ENCODE data around the gene MIF4GD.

MIF4GD gene

DNA sequence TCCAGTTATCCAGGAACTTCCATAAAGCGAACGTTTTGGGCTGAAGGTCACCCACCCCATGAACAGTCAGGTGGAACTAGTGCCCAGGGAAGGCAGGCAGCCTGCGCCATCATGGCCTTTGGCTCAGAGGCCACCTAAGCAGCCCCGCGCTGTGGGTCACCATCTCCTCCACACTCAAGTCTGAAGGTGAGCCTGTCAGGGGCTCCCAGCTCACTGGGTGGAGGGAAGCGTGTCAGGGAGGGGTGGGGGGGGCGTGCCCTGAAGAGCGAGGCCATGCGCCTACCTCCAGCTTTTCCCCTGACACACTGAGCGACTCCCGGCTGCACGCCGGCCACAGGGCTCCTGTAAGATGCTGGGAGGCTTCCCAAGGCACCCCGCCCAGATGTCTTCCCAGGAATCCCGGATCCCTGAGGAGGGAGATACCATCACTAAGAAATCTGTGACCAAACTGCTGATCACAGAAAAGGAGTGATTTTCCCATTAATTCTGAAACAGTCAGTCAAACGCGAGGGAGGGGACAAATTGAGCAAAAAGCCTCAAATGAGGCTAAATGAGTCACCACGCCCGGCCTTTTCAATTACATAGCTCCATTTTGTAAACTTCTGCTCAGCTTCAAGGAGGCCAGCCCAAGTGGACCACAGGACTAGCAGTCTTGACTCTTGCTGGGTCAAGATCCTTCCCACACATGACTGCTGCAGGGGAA, 44.7 kb upstream of the MIF4GD start:
- in situ Hi-C loops (cut with HindIII; ENCODE audit: low sequenced_read_pairs), result no loop called here
- DNase-seq (ENCODE audit: low read depth, low spot score), result no peak
- no peak overlapping the region for H3K4me3 ChIP-seq (ENCODE audit: low read depth, low read length)
- TF ChIP-seq, protein P1, sequence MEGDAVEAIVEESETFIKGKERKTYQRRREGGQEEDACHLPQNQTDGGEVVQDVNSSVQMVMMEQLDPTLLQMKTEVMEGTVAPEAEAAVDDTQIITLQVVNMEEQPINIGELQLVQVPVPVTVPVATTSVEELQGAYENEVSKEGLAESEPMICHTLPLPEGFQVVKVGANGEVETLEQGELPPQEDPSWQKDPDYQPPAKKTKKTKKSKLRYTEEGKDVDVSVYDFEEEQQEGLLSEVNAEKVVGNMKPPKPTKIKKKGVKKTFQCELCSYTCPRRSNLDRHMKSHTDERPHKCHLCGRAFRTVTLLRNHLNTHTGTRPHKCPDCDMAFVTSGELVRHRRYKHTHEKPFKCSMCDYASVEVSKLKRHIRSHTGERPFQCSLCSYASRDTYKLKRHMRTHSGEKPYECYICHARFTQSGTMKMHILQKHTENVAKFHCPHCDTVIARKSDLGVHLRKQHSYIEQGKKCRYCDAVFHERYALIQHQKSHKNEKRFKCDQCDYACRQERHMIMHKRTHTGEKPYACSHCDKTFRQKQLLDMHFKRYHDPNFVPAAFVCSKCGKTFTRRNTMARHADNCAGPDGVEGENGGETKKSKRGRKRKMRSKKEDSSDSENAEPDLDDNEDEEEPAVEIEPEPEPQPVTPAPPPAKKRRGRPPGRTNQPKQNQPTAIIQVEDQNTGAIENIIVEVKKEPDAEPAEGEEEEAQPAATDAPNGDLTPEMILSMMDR (IDR thresholded peaks at IDR 0.05; ENCODE audit: low read depth, low read length), result no peak

DNA sequence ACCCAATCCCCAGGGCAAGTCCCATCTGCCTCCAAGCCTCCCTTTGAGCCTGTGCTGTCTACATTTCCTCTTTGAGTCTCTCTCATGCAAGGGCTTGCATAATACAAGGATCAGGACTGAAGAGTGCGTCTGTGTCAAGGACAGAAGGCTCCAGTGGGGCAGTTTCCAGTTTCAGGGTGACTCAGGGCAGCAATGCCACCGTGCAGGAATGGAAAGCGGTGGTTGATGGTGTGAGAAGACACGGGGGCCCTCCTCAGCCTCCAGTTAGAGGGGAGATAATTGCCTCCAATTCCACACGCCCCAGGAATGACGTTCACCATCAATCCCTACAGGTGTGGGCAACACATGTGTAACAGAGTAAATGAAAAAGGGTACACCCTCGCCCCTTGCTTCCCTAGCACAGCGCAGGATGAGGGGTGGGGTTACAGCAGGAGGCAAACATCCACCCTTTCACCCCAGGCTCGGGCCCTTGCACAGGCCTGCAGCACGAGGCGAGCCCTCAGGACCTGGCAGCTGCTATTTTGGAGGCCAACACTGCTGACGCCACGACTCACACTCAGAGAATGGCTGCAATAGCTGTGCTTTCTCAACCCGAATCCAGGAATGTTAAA, 43.0 kb upstream of the MIF4GD start:
- in situ Hi-C loops (cut with HindIII; ENCODE audit: low sequenced_read_pairs), result no loop called here
- no peak for DNase-seq (ENCODE audit: low read depth, low spot score)

DNA sequence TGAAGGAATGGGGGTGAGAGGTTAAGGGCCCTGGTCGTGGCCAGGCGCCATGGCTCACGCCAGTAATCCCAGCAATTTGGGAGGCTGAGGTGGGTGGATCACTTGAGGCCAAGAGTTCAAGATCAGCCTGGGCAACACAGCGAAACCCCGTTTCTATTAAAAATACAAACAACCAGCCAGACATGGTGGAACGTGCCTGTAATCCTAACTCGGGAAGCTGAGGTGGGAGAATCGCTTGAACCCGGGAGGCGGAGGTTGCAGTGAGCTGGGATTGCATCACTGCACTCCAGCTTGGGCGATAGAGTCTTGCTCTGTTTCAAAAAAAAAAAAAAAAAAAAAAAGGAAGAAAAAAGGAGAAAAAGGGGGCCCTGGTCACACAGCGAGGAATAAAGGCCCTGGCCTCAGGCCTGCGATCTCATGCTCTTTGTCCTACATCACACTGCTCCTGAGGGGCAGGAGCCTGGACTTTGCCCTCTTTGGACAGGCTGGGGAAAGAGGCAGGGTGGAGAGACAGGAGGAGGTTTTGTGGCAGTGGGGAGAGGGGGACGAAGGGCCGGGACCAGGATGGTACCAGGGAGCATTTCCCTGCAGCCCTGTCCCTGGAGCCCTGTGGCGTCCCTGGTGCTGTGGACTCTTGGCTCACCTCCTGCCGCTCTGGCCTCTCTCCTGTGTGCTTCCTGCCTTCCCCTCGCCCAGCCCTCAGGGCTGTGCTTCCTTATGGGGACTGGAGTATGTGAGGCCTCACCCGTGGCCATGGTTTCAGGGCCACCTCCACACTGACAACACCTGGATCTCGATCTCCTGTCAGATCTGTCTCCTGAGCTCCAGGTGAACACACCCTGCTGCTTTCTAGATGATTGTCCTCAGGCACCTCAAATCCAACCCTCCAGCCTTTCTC, 38.0 kb upstream of the MIF4GD start:
- in situ Hi-C loops (cut with HindIII; ENCODE audit: low sequenced_read_pairs), result no loop called here
- TF ChIP-seq, protein P1 (IDR thresholded peaks at IDR 0.05; ENCODE audit: low read depth, low read length), result no peak
- no peak for DNase-seq (ENCODE audit: low read depth, low spot score)
- H3K4me3 ChIP-seq (ENCODE audit: low read depth, low read length), result no peak overlapping the region

More for the DNA sequence above, 43.0 kb upstream of the MIF4GD start:
- TF ChIP-seq, protein P1 (IDR thresholded peaks at IDR 0.05; ENCODE audit: low read depth, low read length), result no peak
- H3K4me3 ChIP-seq (ENCODE audit: low read depth, low read length), result no peak overlapping the region

DNA sequence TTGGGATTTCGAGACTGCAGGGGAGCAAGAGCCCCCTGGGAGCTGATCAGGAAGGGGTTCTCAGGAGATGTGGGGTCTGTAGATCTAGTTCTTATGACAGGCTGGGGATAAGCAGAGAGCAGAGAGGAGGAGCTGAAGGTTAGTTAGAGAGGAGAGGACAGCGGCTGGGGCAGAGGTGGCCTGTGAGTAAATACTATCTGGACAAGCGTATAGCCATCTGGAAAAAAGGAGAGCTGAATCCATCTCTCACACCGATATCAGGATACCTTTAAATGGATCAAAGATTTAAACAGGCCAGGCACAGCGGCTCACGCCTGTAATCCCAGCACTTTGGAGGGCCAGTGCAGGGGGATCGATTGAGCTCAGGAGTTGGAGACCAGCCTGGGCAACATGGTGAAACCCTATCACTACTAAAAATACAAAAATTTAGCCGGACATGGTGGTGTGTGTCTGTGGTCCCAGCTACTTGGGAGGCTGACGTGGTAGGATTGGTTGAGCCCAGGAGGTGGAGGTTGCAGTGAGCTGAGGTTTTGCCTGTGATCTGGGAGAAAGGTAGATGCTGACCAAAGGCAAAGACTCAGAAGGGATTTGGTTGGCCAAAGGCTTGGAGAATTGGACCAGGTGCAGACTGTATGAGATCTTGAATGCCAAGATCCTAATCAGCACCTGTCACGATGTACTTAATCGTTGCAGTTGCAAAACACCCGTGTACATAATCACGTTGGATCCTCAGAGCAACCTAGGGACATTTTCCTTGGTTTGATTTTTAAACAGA, 37.1 kb upstream of the MIF4GD start:
- no peak for DNase-seq (ENCODE audit: low read depth, low spot score)
- no peak overlapping the region for H3K4me3 ChIP-seq (ENCODE audit: low read depth, low read length)
- TF ChIP-seq, protein P1 (IDR thresholded peaks at IDR 0.05; ENCODE audit: low read depth, low read length), result no peak
- in situ Hi-C loops (cut with HindIII; ENCODE audit: low sequenced_read_pairs), result no loop called here

DNA sequence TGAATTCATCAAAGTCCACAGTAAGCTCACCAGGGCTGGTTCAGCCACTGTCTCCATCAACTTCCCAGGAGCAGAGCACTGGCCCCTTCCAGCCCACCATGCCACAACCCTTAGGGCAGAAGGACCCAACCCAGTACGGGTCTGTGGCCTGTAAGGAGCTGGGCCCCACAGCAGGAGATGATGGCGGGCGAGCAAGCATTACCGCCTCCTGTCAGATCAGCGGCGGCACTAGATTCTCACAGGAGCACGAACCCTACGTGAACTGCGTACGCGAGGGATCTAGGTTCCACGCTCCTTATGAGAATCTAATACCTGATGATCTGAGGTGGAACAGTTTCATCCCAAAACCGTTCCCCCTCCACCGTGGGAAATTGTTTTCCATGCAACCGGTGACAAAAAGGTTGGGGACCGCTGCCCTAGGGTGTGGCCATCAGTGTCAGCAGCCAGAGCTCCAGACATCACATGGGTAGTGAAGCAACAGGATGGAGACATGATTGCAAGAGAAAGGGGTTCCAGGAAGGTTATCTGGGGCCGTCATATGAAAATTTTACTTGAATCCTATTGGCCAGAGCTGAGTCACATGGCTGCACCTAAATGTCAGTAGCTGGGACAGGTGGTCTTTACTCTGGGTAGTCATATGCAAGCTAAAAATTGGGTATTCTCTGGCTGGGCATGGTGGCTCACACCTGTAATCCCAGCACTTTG, 30.6 kb upstream of the MIF4GD start:
- no peak overlapping the region for H3K4me3 ChIP-seq (ENCODE audit: low read depth, low read length)
- TF ChIP-seq, protein P1 (IDR thresholded peaks at IDR 0.05; ENCODE audit: low read depth, low read length), result no peak

More for the DNA sequence above, 30.6 kb upstream of the MIF4GD start:
- in situ Hi-C loops (cut with HindIII; ENCODE audit: low sequenced_read_pairs), result no loop called here
- no peak for DNase-seq (ENCODE audit: low read depth, low spot score)

Measured in astrocyte of the spinal cord (primary cell).